K562 (cell line): ENCODE results near the gene SLC7A10. TPM values are rescaled to one million over a fixed set of nuclear protein-coding genes. Genes with fewer than 3 reads are reported as not detected.

ENCODE experiments used
- ATAC-seq: fragments of 200-7000 bp; cut with Tn5 transposase; 3 replicates; pipeline ENCODE4 v1.9.1; 2020; ENCODE audit warnings: moderate library complexity
- BruUV-seq: library from RNA; stranded (reverse); fragments of 400-500 nt; replicated peaks from 2 replicates; lab custom pipeline; 2021; lab: Mats Ljungman, UMichigan
- CTCF ChIA-PET: fragments of 300-600 bp; formaldehyde crosslinking; extraction: SDS; loops from one replicate; lab custom pipeline; 2021; ENCODE audit warnings: low intra/inter-chr PET ratio; lab: Yijun Ruan, JAX
- POLR2A ChIA-PET: fragments of 300-600, 350-650 bp; sonication (Branson Sonifier 250); formaldehyde crosslinking; extraction: SDS; loops from one replicate; lab custom pipeline; 2021; ENCODE audit warnings: antibody characterized with exemption, inconsistent platforms; lab: Yijun Ruan, JAX
- DNase-seq, 4 experiments: peaks; one replicate each; pipeline versions ENCODE4 v3.0.0 to v3.0.0-alpha.2; 2011 to 2018; ENCODE audit warnings: low spot score in 3 of 4, mixed read lengths in 3 of 4; ENCODE audit errors: extremely low read depth in 1 of 4
- FAIRE-seq: peaks from 2 replicates; lab custom pipeline; 2011; peaks lifted over from hg19 to GRCh38; lab: Jason Lieb, UNC
- H2AFZ ChIP-seq: 2 replicates; pipeline ENCODE4 v1.6.0; 2011; ENCODE audit warnings: low read depth, low read length, control low read depth, inconsistent platforms
- H3K27ac ChIP-seq: fragments of 200-600 bp; 3 replicates; pipeline ENCODE4 v1.8.0; 2011; ENCODE audit warnings: low read depth, mild to moderate bottlenecking, control low read depth, inconsistent platforms, low read length, moderate library complexity, mixed read lengths; ENCODE audit errors: extremely low read depth
- H3K27me3 ChIP-seq, 2 experiments: fragments of 300-600 bp in 1 of 2; 2 replicates in 1 of 2; 3 replicates in 1 of 2; pipeline versions ENCODE4 v1.6.0 to v1.8.0; 2011; ENCODE audit warnings: inconsistent platforms in 2 of 2, low read length in 2 of 2, mild to moderate bottlenecking in 1 of 2, mixed read lengths in 1 of 2, moderate library complexity in 1 of 2; ENCODE audit not compliant: control insufficient read depth in 2 of 2, insufficient read depth in 2 of 2
- H3K36me3 ChIP-seq: fragments of 300-600 bp; 3 replicates; pipeline ENCODE4 v1.8.0; 2011; ENCODE audit warnings: mild to moderate bottlenecking, low read length, inconsistent platforms; ENCODE audit not compliant: control insufficient read depth, insufficient read depth
- H3K4me1 ChIP-seq, 2 experiments: fragments of 200-600 bp in 1 of 2; replicated peaks in 1 of 2; 2 replicates in 1 of 2; 3 replicates in 1 of 2; pipeline versions ENCODE4 v1.5.1 to v1.8.0; 2011; ENCODE audit warnings: inconsistent platforms in 2 of 2, low read length in 2 of 2, mild to moderate bottlenecking in 1 of 2, mixed read lengths in 1 of 2, moderate library complexity in 1 of 2; ENCODE audit not compliant: control insufficient read depth in 2 of 2, insufficient read depth in 2 of 2
- H3K4me2 ChIP-seq: 2 replicates; pipeline ENCODE4 v1.6.1; 2011; ENCODE audit warnings: low read length, control low read depth, inconsistent platforms, mixed read lengths; ENCODE audit not compliant: insufficient read depth
- H3K4me3 ChIP-seq: fragments of 200-600 bp; sonication (generic), shearing (Covaris generic); 2 replicates; pipeline ENCODE4 v1.5.1; 2016; ENCODE audit warnings: control low read depth, inconsistent platforms
- H3K79me2 ChIP-seq: fragments of 200-600 bp; 3 replicates; pipeline ENCODE4 v1.8.0; 2011; ENCODE audit warnings: low read length, inconsistent platforms; ENCODE audit not compliant: control insufficient read depth, insufficient read depth
- H3K9ac ChIP-seq, 2 experiments: 2 replicates each; pipeline versions ENCODE4 v1.6.0 to v1.6.1; 2011; ENCODE audit warnings: low read depth in 2 of 2, low read length in 2 of 2, control low read depth in 1 of 2, inconsistent platforms in 1 of 2, mild to moderate bottlenecking in 1 of 2, mixed read lengths in 1 of 2; ENCODE audit not compliant: insufficient read depth in 1 of 2
- H3K9me1 ChIP-seq: one replicate; pipeline ENCODE4 v1.6.0; 2011; ENCODE audit warnings: inconsistent platforms, mild to moderate bottlenecking, low read length, moderate library complexity; ENCODE audit not compliant: control insufficient read depth, insufficient read depth
- H3K9me3 ChIP-seq: replicated peaks from 2 replicates; pipeline ENCODE4 v1.5.1; 2011; ENCODE audit warnings: low read depth, low read length, inconsistent platforms; ENCODE audit not compliant: control insufficient read depth, insufficient read depth
- H4K20me1 ChIP-seq: replicated peaks from 2 replicates; pipeline ENCODE4 v1.6.1; 2011; ENCODE audit warnings: low read length, inconsistent platforms, mixed read lengths; ENCODE audit not compliant: control insufficient read depth, insufficient read depth
- BACH1 ChIP-seq: fragments of 200-800 bp; sonication (Bioruptor generic); IDR thresholded peaks from 2 replicates; pipeline ENCODE4 v1.6.1; 2016; ENCODE audit warnings: missing genetic modification characterization, missing compliant biosample characterization
- ELK3 ChIP-seq: fragments of 450-650 bp; formaldehyde crosslinking; IDR thresholded peaks from 2 replicates; pipeline ENCODE4 v1.4.0; 2020; ENCODE audit warnings: mild to moderate bottlenecking
- PURB ChIP-seq: sonication (generic); formaldehyde crosslinking; IDR thresholded peaks from 2 replicates; pipeline ENCODE4 v1.9.0; 2021; ENCODE audit warnings: low read depth, mild to moderate bottlenecking, missing genetic modification reagents
- ZNF347 ChIP-seq: fragments of 450-650 bp; formaldehyde crosslinking; IDR thresholded peaks from 2 replicates; pipeline ENCODE4 v1.4.0; 2020; ENCODE audit warnings: low read depth, mild to moderate bottlenecking, moderate library complexity
- ZNF511 ChIP-seq: sonication (generic); formaldehyde crosslinking; IDR thresholded peaks from 2 replicates; pipeline ENCODE4 v1.8.0; 2022; ENCODE audit warnings: mild to moderate bottlenecking, missing genetic modification reagents
- WGBS: fragments of 100-300 bp; shearing (Covaris generic); methylation state at CpG from one replicate; pipeline ENCODE4 v1.1.6; 2016; ENCODE audit warnings: low coverage, mixed read lengths; ENCODE audit not compliant: insufficient coverage; ENCODE audit errors: missing lambda C conversion rate; 5-methylcytosine and 5-hydroxymethylcytosine counted together
- in situ Hi-C: fragments of 300-500 bp; cut with MboI; formaldehyde crosslinking; loops from 4 replicates; pipeline ENCODE4 v1.15.0; 2018; ENCODE audit warnings: inconsistent platforms, mixed read lengths
- intact Hi-C: fragments of 100-400 bp; cut with micrococcal nuclease; formaldehyde crosslinking; loops from 2 replicates; pipeline ENCODE4 v1.14.2; 2022
- polyA plus RNA-seq, 8 experiments: library from polyadenylated mRNA; depleted of rRNA in 4 of 8; stranded (reverse) in 5 of 8; unstranded in 3 of 8; fragments of >200 nt; fragmentation: Nextera tagmentation in 2 of 8; fragmentation: Illumina TruSeq in 1 of 8; extraction: Ambion mirVana in 2 of 8; extraction: Trizol in 1 of 8; gene quantifications; 2 replicates each; pipeline versions ENCODE4 v1.2.1 to v1.2.3, GENCODE V29; 2011 to 2014; ENCODE audit warnings: inconsistent platforms in 1 of 8, missing spikeins in 1 of 8
- total RNA-seq, 7 experiments: library from RNA; depleted of rRNA in 6 of 7; stranded (reverse); fragments of >200 nt in 6 of 7; fragmentation: Illumina TruSeq in 2 of 7; extraction: Trizol in 2 of 7; gene quantifications; 2 replicates each; pipeline versions ENCODE4 v1.2.1 to v1.2.3, GENCODE V29; 2011 to 2021; ENCODE audit warnings: low replicate concordance in 1 of 7

SLC7A10 gene
- total and polyA plus RNA-seq, 9 of the 15 experiments (the other 6 are each of a cell fraction or from before 2014, with no cell fraction given) = 0.07 TPM; not detected in 8

- no TSS peak for BruUV-seq
- Histone ChIP-seq H3K9me3 (no peaks in the 10 kb centered on the region), H3K9ac (peak overlapping the region in 1 of 2 experiments; percentile 45; a peak in 1 of 4 replicates), H3K4me2 (no peak overlapping the region), H2AFZ (no peak overlapping the region), H4K20me1 (0 out of 2 replicates have a peak, but pooled peaks cover 4% of the 10 kb centered on the region), H3K36me3 (no peaks in the 10 kb centered on the region), H3K4me3 (no peak overlapping the region), H3K9me1 (no peaks in the 10 kb centered on the region), H3K79me2 (no peaks in the 10 kb centered on the region), H3K27me3 (peaks cover 2 to 64% of the 10 kb centered on the region in 2 experiments; a peak in 4 of 5 replicates), H3K4me1 (peaks cover 5 to 29% of the 10 kb centered on the region in 2 experiments; a peak in 4 of 5 replicates), H3K27ac (no peak overlapping the region)
- ATAC-seq (no peak; the same call in 2 of the 3 replicates), FAIRE-seq (no peak), DNase-seq (no peak)
- WGBS = 20% methylated on average over 12 of the region's 14 CpGs
- CTCF ChIA-PET = no interaction called here
- in situ Hi-C loops (no loop called here), intact Hi-C loops (no loop called here)
- TF ChIP-seq ZNF511 (no peak), ZNF347 (no peak), PURB (CRISPR knock-in tag) (no peak), ELK3 (CRISPR knock-in tag) (no peak), BACH1 (tag) (no peak)
- POLR2A ChIA-PET = interaction anchor here (1.4 kb wide), 1 partner anchor 10 kb away, joined by 5 read pairs; no protein-coding TSS in a partner anchor
These were observed 42.1 kb upstream of the SLC7A10 start for GRCh38 chr19:33267706-33268105.
